ENCODE results near the gene NRG3.

NRG3 gene

DNA sequence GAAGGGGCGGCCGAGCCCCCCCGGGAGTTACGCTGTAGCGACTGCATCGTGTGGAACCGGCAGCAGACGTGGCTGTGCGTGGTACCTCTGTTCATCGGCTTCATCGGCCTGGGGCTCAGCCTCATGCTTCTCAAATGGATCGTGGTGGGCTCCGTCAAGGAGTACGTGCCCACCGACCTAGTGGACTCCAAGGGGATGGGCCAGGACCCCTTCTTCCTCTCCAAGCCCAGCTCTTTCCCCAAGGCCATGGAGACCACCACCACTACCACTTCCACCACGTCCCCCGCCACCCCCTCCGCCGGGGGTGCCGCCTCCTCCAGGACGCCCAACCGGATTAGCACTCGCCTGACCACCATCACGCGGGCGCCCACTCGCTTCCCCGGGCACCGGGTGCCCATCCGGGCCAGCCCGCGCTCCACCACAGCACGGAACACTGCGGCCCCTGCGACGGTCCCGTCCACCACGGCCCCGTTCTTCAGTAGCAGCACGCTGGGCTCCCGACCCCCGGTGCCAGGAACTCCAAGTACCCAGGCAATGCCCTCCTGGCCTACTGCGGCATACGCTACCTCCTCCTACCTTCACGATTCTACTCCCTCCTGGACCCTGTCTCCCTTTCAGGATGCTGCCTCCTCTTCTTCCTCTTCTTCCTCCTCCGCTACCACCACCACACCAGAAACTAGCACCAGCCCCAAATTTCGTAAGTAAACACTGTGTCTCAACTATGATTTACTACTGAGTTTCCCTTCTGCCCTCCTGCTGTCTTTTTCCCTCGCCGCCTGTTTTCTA is 666 bp downstream of the NRG3 start:
- TF ChIP-seq, protein P1, sequence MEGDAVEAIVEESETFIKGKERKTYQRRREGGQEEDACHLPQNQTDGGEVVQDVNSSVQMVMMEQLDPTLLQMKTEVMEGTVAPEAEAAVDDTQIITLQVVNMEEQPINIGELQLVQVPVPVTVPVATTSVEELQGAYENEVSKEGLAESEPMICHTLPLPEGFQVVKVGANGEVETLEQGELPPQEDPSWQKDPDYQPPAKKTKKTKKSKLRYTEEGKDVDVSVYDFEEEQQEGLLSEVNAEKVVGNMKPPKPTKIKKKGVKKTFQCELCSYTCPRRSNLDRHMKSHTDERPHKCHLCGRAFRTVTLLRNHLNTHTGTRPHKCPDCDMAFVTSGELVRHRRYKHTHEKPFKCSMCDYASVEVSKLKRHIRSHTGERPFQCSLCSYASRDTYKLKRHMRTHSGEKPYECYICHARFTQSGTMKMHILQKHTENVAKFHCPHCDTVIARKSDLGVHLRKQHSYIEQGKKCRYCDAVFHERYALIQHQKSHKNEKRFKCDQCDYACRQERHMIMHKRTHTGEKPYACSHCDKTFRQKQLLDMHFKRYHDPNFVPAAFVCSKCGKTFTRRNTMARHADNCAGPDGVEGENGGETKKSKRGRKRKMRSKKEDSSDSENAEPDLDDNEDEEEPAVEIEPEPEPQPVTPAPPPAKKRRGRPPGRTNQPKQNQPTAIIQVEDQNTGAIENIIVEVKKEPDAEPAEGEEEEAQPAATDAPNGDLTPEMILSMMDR (IDR thresholded peaks at IDR 0.05; ENCODE audit: insufficient read depth, low read length, poor library complexity, severe bottlenecking): no peak
- Histone ChIP-seq H3K4me3 (replicated peaks; ENCODE audit: low read depth, low read length) (no peak overlapping the region), H3K27me3 (replicated peaks; ENCODE audit: control insufficient read depth, insufficient read depth, low read length) (no peaks in the 10 kb centered on the region), H3K36me3 (ENCODE audit: control insufficient read depth, insufficient read depth, low read length) (no peaks in the 10 kb centered on the region)
- no peak for DNase-seq (ENCODE audit: extremely low read depth, insufficient read length)

DNA sequence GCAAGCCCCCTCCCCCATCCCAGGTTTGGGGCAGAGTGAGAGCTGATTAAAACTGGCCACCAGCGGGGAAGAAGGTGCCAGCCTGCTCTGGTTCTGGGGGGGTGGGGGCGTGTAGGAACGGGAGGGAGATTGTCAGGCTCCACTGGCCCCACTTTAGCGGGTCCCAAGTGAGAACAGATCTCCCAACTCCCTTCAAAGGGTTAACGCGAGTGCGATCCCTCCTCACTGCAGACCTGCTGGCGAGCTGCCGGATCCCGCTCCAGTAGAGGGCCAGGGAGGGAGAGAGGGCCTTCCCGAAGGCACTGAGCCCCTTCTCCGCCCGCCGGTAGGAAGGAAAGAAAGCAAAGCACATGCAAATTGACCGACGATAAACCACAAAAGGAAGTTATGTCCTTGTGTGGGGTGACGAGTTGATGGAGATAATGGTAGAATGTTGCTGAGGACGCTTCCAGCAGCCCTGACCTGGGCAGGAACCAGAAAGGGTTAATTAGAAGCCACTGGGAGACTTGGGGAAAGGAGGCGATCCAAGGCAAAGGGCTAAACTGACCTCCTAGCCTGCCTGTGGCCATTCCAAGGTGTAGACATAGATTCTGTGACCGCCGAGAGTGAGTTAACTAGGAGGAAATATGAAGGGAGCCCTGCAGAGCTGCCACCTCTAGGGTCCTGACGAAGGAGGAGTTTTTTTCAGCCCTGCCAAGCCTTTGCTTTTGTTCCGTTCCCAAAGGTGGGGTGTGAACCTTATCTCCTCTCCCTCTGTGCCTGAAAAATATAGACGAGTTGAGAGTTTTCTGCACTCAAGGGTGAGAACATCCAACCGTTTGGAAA is 1.5 kb downstream of the NRG3 start:
- TF ChIP-seq, protein P1 (IDR thresholded peaks at IDR 0.05; ENCODE audit: insufficient read depth, low read length, poor library complexity, severe bottlenecking): no peak
- Histone ChIP-seq H3K4me3 (replicated peaks; ENCODE audit: low read depth, low read length) (no peak overlapping the region), H3K27me3 (replicated peaks; ENCODE audit: control insufficient read depth, insufficient read depth, low read length) (no peaks in the 10 kb centered on the region), H3K36me3 (ENCODE audit: control insufficient read depth, insufficient read depth, low read length) (no peaks in the 10 kb centered on the region)
- no peak for DNase-seq (ENCODE audit: extremely low read depth, insufficient read length)

DNA sequence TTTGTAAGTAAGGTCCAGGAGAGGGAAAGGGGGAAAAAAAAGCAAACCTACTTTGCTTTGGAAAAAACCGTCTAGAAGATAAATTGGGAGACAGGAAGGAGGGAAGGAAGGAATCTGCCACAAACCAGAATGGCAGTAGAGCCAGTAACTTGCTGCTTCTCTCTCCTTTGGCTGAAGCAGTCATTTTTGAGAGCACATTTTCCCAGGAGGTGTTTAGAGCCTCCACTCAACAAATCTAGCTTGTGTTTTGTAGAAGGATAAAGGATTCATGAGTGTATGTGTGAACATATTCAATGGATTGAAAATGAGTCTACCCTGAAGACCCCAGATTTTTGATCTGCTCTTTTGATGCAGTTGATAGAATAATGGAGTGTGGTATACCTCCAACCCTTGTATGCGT is 2.6 kb downstream of the NRG3 start:
- no peak overlapping the region for H3K4me3 ChIP-seq (replicated peaks; ENCODE audit: low read depth, low read length)
- no peaks in the 10 kb centered on the region for H3K36me3 ChIP-seq (ENCODE audit: control insufficient read depth, insufficient read depth, low read length)
- H3K27me3 ChIP-seq (replicated peaks; ENCODE audit: control insufficient read depth, insufficient read depth, low read length): no peaks in the 10 kb centered on the region
- no peak for DNase-seq (ENCODE audit: extremely low read depth, insufficient read length)
- TF ChIP-seq, protein P1 (IDR thresholded peaks at IDR 0.05; ENCODE audit: insufficient read depth, low read length, poor library complexity, severe bottlenecking): no peak

DNA sequence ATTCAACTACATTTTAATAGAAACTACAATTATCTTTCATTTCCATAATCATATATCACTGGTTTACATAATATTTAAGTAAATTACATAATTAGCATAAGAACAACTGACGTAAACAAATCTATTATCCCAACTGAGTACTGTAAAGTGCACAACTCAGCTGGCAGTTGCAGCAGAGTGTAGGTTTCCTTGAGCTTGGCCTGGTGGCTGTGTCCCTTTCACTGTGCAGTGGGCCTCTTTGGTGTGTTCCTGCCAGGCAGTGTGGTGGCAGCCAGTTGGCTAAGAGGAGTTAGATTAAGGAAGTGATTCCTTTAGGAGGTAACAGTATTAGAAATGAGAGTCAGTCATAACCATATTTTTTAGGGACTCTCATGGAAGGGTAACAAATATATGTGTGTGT is 7.0 kb downstream of the NRG3 start:
- no peak overlapping the region for H3K4me3 ChIP-seq (replicated peaks; ENCODE audit: low read depth, low read length)
- H3K36me3 ChIP-seq (ENCODE audit: control insufficient read depth, insufficient read depth, low read length): no peaks in the 10 kb centered on the region
- H3K27me3 ChIP-seq (replicated peaks; ENCODE audit: control insufficient read depth, insufficient read depth, low read length): no peaks in the 10 kb centered on the region
- TF ChIP-seq, protein P1 (IDR thresholded peaks at IDR 0.05; ENCODE audit: insufficient read depth, low read length, poor library complexity, severe bottlenecking): no peak
- DNase-seq (ENCODE audit: extremely low read depth, insufficient read length): no peak

DNA sequence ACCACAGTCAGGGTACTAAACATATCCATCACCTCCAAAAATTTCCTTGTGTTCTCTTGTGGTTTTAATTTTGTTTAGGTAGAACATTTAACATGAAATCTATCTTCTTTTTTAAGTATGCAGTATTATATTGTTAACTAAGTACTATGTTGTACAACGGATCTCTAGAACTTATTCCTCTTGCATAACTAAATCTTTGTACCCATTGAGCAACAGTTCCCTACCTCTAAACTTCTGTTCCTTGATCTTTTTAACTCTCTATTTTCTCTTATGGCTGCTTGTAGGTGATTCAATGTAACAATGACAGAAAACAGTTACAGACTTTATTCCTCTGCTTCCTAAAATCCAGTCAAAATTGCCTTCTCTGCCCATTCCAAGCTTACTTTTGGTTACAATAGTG is 9.9 kb downstream of the NRG3 start:
- Histone ChIP-seq H3K4me3 (replicated peaks; ENCODE audit: low read depth, low read length) (no peak overlapping the region), H3K27me3 (replicated peaks; ENCODE audit: control insufficient read depth, insufficient read depth, low read length) (no peaks in the 10 kb centered on the region), H3K36me3 (ENCODE audit: control insufficient read depth, insufficient read depth, low read length) (no peaks in the 10 kb centered on the region)
- TF ChIP-seq, protein P1 (IDR thresholded peaks at IDR 0.05; ENCODE audit: insufficient read depth, low read length, poor library complexity, severe bottlenecking): no peak
- no peak for DNase-seq (ENCODE audit: extremely low read depth, insufficient read length)
